ENCODE results near the gene PRKRIP1. TPM values are rescaled to one million over a fixed set of nuclear protein-coding genes. Genes with fewer than 3 reads are reported as not detected.

Gene PRKRIP1
- total and polyA plus RNA-seq, 2 experiments from 2014 or later: 60.1 to 76.3 TPM

GRCh38 chr7:102415685-102416225 lies 19.6 kb downstream of the PRKRIP1 start:
- TF ChIP-seq, protein P1, sequence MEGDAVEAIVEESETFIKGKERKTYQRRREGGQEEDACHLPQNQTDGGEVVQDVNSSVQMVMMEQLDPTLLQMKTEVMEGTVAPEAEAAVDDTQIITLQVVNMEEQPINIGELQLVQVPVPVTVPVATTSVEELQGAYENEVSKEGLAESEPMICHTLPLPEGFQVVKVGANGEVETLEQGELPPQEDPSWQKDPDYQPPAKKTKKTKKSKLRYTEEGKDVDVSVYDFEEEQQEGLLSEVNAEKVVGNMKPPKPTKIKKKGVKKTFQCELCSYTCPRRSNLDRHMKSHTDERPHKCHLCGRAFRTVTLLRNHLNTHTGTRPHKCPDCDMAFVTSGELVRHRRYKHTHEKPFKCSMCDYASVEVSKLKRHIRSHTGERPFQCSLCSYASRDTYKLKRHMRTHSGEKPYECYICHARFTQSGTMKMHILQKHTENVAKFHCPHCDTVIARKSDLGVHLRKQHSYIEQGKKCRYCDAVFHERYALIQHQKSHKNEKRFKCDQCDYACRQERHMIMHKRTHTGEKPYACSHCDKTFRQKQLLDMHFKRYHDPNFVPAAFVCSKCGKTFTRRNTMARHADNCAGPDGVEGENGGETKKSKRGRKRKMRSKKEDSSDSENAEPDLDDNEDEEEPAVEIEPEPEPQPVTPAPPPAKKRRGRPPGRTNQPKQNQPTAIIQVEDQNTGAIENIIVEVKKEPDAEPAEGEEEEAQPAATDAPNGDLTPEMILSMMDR (IDR thresholded peaks at IDR 0.05; ENCODE audit: low read depth, low read length): no peak
- H3K36me3 ChIP-seq: peaks cover 32% of the 10 kb centered on the region
- no peak overlapping the region for H3K4me3 ChIP-seq
- no peaks in the 10 kb centered on the region for H3K9me3 ChIP-seq (ENCODE audit: low read depth)
- no peaks in the 10 kb centered on the region for H3K27me3 ChIP-seq
- DNase-seq (ENCODE audit: low read depth in 1 of 2, low spot score in 1 of 2): no peak
- no peaks in the 10 kb centered on the region for H3K4me1 ChIP-seq (ENCODE audit: low read depth)
- no peak overlapping the region for H3K27ac ChIP-seq

- H3K36me3 ChIP-seq: peaks cover 25% of the 10 kb centered on the region
- H3K9me3 ChIP-seq (ENCODE audit: low read depth): no peaks in the 10 kb centered on the region
- no peak overlapping the region for H3K27ac ChIP-seq
- no peaks in the 10 kb centered on the region for H3K4me1 ChIP-seq (ENCODE audit: low read depth)
- TF ChIP-seq, protein P1 (IDR thresholded peaks at IDR 0.05; ENCODE audit: low read depth, low read length): no peak
- no peak for DNase-seq (ENCODE audit: low read depth in 1 of 2, low spot score in 1 of 2)
- H3K27me3 ChIP-seq: no peaks in the 10 kb centered on the region
- no peak overlapping the region for H3K4me3 ChIP-seq
Measured at GRCh38 chr7:102416406-102416805, 20.2 kb downstream of the PRKRIP1 start.

- DNase-seq (ENCODE audit: low read depth in 1 of 2, low spot score in 1 of 2): no peak
- H3K36me3 ChIP-seq: peaks cover 20% of the 10 kb centered on the region
- TF ChIP-seq, protein P1 (IDR thresholded peaks at IDR 0.05; ENCODE audit: low read depth, low read length): no peak
Measured at GRCh38 chr7:102417105-102417504, 20.9 kb downstream of the PRKRIP1 start.

DNA sequence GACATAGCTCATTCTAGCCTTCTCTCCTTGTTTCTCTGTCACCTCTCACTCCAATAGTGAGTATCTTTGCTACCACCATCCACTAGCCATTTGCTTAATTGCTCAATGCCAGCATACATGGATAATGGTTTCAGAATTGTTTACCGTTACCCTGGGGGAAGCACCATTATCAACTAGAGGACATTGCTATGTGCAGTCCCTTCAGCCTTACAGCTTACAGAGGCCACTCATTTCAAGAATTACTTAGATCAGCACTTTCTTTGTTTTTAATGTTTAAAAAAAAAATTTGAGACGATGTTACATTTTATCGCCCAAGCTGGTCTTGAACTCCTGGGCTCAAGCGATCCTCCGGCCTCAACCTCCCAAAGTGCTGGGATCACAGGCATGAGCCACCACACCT lies 22.4 kb downstream of the PRKRIP1 start:
- no peak for DNase-seq (ENCODE audit: low read depth in 1 of 2, low spot score in 1 of 2)
- Histone ChIP-seq H3K27me3 (no peaks in the 10 kb centered on the region), H3K27ac (no peak overlapping the region), H3K4me1 (ENCODE audit: low read depth) (no peaks in the 10 kb centered on the region), H3K9me3 (ENCODE audit: low read depth) (no peaks in the 10 kb centered on the region), H3K36me3 (peaks cover 21% of the 10 kb centered on the region), H3K4me3 (no peak overlapping the region)
- TF ChIP-seq, protein P1 (IDR thresholded peaks at IDR 0.05; ENCODE audit: low read depth, low read length): no peak

More at GRCh38 chr7:102417105-102417504, 20.9 kb downstream of the PRKRIP1 start:
- H3K27ac ChIP-seq: no peak overlapping the region
- H3K4me3 ChIP-seq: no peak overlapping the region
- no peaks in the 10 kb centered on the region for H3K27me3 ChIP-seq
- no peaks in the 10 kb centered on the region for H3K9me3 ChIP-seq (ENCODE audit: low read depth)
- H3K4me1 ChIP-seq (ENCODE audit: low read depth): no peaks in the 10 kb centered on the region

GRCh38 chr7:102421706-102422240 lies 25.6 kb downstream of the PRKRIP1 start:
- H3K4me3 ChIP-seq: no peak overlapping the region
- no peaks in the 10 kb centered on the region for H3K9me3 ChIP-seq (ENCODE audit: low read depth)
- DNase-seq (ENCODE audit: low read depth in 1 of 2, low spot score in 1 of 2): no peak
- TF ChIP-seq, protein P1 (IDR thresholded peaks at IDR 0.05; ENCODE audit: low read depth, low read length): no peak
- no peaks in the 10 kb centered on the region for H3K27me3 ChIP-seq
- H3K4me1 ChIP-seq (ENCODE audit: low read depth): no peaks in the 10 kb centered on the region
- H3K27ac ChIP-seq: no peak overlapping the region
- peaks cover 22% of the 10 kb centered on the region for H3K36me3 ChIP-seq
